CD4-positive, alpha-beta T cell treated with Interleukin-10 for 1 hour (primary cell): ENCODE data around the gene C14orf180.

Experiments used
- DNase-seq: peaks from one replicate; pipeline ENCODE4 v3.0.0-alpha.2; 2020

The C14orf180 gene

DNA sequence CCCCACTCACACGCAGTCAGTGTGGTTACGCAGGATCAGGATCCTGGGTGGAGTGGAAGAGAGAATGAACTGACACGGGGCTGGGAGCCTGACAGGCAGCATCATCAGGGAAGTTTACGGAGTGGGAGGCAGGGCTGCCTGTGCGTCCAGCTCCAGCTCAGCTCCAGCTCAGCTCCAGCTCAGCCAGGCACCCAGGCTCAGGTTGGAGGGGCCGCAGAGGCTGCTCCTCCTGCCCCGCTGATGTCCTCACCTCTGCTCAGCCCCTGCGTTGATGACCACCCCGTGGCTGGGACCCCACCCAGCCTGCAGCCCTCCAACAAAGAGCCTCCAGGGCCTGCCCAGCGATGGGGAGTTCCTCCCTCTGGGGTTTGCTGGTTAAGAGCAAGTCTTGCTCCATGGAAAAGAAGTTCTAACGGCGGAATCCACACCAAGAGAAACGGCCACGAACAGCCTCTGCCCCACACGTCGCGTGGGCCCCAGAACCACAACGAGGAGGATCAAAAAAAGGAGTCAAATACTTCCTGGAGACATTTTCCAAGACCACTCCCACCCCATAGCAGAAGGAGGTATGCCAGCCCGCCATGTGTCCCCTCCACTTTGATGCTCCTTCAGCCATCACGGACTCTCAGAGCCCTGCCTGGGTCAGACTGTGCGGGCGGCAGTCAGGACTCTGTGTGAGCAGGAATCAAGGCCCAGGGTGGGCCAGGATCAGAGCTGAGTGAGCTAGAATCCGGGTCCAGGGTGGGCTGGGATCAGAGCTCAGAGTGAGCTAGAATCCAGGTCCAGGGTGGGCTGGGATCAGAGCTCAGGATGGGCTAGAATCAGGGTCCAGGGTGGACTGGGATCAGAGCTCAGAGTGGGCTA, 17.7 kb upstream of the C14orf180 start:
- DNase-seq: no peak

DNA sequence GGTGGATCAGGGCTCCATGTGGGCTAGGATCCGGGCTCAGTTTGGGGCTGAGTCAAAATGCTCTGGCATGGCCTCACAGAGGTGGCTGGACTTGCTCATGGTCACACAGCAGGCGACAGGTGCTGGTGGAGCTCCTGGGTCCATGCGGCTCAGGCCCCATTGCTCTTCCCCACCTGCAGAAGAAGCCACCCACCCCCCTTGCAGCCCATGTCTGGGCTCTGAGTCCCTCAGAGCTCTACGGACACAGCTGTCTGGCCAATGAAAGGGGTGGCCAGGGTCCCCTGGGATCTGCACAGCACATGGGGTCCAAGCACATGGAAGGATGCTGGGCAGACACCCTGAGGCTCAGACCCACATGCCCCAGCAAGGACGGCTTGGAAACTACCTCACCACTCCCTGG, 17.0 kb upstream of the C14orf180 start:
- DNase-seq: no peak

DNA sequence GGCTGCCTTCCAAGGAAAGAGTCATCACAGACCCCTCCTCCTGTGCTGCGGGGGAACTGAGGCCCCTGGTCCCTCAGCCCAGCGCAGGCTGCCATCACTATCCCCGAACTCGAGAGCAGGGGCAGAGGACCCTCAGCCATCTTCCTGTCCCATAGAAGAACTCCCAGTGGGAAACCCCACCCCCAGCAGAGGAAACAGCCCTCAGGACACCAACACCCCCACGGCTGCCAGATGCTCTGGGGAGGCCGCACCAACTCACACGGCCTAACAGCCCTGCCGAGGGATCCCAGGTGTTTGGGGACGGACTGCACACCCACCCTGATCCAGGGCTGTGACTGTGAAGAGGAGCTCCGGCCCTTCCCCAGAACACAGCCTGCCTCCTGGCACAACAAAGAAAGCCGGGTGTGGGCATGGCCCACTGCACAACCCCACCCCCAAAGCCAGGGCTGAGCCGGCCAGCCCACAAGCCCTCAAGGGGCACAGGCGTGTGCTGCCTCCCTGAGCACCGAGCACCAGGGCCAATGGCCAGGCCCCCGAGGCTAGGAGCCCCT, 16.3 kb upstream of the C14orf180 start:
- no peak for DNase-seq

DNA sequence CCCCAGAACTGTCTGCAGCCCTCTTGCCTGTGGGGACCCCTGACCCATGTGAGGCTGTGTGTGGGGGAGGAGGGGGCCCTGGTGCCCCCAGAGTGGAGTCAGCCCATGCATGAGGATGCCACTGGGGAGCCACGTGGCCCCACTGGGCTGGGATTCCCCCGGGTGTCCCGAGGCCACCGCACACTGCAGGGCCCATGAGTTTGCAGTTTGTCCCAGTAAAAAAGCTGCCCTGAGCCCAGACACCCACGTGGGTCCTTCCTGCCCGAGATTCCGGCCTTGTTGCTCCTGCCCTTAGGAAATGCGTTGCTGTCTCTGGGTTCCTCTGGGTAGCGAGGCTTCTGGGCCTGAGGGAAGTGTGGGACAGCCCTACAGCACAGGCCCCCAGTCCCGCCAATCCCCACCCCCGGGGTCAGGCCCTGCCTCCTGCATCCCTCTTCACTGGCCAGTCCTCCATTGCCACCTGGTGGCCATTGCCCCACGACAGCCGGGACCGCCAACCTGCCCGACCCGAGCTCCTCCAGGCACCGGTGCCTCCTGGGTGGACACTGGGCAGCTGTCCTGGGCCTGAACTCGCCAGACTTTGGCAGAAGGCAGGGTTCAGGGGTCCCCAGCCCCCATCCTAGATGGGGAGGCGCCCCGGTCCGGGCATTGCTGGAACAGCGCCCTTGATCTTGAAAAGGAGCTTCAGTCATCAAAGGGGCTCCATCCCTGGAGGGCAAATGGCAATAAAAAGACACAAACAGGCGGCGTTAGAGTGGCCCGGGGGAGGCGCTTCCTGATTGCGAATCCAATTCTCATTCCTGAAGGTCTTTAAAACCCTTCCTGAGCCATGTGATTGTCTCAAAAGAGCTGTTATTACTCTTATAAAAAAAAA, 15.6 kb upstream of the C14orf180 start:
- peak; percentile 65 for DNase-seq

DNA sequence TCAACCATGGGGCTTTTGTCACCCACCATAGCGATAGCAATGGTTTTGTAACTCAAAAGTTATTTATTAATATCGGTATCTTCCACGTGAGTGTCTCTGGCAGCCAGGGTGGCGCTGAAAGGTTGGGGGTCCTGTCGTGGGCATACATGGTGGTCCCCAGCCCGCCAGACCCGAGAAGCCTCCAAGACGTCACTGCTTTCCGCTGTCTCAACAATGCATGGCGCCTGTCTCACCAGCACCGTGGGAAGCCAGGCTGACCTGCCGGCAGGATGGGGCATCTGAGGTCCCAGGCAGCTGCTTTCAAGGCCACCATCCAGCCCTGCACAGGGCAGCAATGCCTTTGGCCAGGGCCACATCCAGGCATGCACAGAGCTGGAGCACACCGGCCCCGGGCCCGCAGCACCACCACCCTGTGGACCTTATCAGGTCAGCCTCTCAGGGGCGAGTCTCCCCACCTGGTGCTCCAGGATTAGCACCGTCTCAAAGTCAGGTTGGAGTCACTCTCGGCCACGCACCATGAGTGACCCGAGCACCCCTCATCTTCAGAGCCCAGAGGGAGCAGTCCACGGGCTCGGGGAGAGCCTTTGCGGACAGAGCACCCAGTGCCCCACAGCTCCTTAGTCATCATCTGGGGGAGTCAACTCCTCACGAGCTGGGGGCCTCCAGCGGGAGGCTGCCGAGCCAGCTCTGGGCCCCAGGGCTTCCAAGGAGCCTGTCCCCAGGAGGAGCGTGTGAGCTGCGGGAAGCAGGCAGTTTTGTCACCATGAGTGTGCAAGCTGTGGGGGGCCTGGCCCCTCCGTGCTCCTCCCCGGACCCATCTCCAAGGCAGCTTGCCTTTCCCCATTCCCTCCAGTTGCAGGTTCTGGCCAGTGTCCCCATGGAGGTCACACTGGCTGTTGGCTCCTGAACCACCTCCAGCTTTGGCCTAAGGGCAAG, 14.6 kb upstream of the C14orf180 start:
- no peak for DNase-seq

DNA sequence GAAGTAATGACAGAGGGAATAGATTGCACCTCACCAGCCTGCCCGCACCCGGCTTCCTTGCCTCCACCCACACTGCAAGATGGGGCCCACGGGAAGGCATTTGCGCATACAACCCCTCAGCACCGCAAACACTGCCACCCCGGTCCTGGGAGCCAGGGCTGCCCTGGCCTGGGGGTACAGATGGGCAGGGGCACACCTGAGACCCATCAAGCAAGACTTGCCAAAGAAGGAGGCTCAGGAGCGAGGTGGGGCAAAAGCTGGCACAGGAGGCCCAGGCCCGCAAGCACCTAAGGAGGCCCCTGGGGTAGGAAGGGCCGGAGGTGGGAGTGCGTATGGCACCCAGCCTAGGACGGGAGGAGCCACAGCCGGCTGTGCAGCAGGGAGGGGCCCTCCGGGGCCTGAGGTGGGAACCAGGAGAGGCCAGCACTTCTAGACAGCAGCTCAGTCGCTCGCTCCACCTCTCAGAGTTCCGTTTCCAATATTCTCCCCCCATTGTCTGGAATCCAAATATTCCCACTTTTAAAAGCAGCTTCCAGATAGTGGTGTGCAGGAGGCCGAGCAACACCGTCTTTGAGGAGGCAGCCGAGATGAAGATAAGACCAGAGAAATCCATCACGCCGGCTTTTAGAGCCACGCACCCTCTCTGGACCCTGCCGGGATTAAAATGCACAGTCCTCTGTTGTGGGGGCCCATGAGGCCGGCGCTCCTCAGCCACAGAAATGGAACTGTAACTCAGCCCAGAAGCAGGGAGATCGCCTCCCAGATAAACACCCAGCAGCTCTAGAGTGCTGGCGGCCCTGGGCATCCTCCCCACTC, 12.2 kb upstream of the C14orf180 start:
- no peak for DNase-seq

DNA sequence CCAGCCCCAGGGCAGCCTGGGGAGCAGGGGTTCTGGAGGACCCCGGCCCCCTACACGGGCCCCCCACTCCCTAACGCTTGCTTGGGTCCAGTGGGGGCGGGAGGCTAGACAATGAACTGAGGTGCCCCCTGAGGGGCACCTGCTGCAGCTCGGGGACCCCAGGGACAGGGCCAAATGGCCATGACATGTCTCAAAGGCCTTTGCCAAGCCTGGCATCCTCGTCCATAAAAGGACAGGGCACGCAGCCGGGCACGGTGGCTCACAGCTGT, 11.7 kb upstream of the C14orf180 start:
- DNase-seq: no peak

DNA sequence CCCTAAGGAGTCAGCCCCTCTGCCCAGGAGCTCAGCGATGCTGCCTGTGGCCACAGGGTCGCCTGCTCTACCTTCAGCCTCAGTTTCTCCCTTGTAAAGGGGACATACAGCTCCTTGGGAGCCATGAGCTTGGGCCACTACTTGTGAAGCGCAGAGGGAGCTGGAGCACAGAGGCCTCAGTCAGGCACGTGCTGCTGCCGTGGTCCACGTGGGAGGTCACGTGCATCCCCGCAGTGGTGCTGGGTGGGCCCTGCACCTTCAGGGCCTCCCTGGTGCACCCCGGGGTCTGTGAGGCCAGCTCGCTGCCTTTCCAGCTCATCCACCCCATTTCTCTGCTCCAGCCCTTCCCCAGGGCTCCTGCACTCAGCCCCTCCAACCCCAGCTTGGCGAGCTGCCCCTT, 10.9 kb upstream of the C14orf180 start:
- DNase-seq: no peak

DNA sequence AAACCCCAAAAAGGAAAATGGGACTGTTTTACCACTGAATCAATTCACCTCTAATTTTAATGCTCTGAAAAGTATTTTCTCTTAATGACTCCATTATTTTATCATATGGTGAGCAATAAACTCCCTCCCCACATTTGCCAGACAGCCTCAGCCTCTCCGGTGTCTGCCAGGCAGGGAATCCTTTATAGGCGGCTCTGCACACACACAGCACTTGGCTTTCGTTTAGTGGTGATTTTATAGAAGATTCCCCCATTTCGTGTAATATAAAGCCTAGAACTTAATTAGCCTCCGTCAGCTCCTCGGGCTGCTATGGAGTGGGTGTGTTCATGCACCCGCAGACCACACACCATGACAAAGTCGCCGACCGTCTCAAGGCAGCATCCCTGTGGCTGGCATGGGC, 10.1 kb upstream of the C14orf180 start:
- no peak for DNase-seq

DNA sequence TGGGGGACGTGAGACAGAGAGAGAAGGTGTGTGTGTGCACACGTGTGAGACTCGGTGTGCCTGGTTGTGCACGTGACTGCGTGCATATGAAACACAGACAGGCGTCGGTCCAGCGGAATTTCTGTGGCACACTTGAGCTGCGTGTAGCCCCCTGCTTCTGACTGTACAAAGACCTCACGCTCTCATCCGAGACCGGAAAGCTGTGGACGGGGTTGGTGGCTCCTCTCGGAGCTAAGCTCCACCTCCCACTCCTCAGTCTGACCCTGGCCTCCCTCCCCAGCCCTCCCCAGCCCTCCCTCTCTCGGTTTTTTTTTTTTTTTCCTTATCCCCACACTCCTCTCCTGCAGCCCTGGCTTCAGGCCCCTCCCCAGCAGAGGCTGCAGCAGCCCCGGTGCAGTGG, 8.3 kb upstream of the C14orf180 start:
- no peak for DNase-seq

DNA sequence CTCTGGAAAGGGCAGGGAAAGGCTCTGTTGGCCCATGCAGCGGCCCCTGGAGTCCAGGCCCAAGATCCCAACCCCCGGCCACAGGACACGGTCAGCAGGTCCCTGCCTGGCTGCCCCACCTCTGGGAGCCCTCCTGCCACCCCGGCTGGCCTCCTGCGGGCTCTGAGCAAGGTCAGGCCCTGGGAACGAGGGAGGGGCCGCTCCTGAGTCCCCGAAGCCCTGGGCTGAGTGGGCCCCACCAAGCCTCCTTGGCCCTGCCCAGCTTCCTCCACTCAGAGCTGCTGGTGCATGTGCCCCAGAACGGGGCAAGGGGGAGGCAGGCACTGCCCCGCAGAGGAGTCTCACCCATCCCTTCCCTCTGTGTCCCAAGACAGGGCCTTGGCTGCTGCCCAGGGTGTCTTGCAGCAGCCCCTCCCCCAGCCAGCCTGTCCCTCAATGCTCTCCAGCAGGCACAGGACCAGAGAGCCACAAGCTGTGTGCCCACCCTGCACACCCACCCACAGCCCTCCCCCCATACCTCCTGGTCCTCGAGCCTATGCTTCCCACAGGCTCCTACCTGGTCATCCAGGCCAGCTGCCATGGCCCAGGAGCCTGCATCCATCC, 7.4 kb upstream of the C14orf180 start:
- no peak for DNase-seq

DNA sequence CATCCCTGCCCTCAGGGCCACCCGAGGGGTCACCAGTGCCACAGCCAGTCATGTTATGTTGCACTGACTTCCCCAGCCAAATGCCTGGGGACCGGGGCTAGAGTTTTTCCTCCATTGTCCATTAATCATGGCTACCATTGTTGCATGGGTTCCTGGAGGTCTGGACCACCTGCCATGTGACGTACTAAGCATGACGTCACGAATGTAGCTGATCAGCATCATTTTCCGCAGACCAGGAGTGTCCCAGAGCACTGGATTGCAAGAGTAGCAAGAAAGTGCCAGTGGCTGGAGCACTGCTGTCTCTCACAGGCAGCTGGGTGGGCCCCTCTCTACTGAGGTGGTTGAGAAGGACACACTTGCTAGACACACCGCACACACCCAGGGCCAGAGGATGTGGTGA, 6.9 kb upstream of the C14orf180 start:
- no peak for DNase-seq

DNA sequence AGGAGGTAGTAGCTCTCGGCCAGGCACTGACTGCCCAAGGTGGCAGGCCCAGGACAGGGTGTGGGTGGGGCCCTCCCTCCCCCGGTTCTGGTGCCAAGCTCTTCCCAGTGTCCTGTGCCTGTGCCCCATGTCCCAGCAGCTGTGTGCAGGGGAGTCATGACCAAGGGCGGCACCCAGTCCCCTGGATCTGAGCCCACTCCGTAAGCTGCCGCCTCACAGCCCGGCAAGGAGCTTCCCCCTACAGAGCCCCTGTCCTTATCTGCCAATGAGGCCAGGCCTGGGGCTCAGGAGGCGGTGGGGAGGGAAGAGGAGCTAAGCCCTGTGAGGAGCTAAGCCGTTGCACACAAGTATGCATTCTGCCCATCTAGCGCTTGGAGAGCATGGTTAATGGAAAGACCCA, 5.6 kb upstream of the C14orf180 start:
- no peak for DNase-seq

DNA sequence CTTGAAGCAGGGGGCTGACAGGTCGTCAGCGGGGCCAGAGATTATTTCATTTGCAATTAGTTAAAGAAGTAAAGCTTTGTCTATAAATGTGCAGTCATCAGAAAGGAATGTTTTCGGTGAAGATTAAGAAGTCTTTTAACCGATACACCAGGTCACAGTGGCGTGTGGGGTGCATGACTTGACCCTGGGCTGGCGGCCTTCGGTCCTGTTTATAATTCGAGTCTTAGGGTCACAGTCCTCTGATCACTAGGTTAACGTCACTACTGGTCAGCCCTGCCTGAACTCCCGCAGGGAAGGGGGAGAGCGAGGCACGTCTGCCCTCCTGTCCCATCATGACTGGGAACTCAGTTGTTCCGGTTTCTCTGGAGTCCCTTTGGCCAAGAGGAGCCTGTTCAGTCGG, 5.0 kb upstream of the C14orf180 start:
- no peak for DNase-seq

DNA sequence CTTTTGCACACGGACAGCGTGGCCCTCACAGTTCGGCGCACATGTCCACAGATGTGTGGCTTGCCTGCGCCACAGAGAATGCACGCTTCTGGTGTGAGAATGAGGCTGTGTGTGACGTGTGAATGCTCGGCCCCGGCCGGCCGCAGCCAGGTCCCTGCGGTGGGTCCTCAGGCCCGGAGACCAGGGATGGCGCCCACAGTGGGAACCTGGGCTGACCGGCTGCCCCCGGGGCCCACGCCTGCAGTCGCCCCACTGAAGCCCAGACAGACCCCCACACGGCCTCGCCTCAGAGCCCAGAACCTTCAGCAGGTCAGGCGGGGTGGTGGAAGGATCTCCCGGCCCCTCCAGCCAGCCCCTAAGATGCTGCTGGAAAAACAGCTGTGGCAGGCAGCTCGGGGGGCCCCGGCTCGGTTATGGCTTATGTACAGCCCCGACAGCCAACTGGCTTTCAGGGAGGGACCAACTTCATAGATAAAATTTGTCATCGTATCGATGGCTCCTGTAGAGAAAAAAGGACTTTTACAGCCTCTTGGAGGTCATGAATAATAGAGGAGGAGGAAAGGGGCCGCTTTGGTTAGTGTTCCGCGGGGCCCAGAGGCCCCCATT, 4.5 kb upstream of the C14orf180 start:
- DNase-seq: no peak

DNA sequence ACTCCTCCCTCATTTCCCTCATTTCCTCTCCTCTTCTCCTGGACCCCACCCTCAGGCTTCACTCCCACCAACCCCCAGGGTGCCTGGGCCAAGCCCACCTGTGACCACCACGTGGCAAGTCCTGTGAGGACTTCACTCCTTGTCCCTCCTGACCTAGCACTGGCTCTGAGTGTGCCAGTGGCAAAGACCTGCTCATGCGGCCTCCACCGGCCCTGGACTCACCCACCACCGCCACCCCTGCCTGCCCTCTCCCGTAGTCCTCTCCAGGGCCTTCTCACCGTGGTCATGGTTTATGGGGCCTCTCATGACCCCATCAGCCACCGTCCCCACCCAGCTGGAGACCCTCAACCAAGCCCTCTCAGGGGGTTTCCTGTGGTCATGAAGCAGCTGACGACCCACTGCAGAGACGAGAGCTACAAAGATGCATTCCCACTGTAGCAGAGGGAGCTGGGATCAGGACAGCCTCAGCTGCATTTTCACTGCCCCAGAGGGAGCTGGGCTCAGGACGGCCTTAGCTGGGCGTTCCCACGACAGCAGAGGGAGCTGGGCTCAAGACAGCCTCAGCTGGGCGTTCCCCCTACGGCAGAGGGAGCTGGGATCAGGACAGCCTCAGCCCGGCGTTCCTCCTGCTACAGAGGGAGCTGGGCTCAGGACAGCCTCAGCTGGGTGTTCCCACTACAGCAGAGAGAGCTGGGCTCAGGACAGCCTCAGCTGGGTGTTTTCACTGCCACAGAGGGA, 3.2 kb upstream of the C14orf180 start:
- DNase-seq: no peak

DNA sequence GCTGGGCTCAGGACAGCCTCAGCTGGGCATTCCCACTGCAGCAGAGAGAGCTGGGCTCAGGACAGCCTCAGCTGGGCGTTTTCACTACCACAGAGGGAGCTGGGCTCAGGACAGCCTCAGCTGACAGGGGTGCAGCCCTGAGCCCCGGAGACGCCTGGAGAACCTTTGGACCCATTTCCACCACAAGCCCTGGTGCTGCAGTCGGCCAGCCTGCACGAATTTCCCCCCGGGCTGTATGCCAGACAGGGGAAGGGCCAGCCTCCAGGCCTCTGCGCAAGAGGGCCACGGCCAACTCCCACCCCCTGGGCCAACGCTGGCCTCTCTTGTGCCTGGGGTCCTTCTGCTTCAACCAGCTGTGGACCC, 2.6 kb upstream of the C14orf180 start:
- no peak for DNase-seq

DNA sequence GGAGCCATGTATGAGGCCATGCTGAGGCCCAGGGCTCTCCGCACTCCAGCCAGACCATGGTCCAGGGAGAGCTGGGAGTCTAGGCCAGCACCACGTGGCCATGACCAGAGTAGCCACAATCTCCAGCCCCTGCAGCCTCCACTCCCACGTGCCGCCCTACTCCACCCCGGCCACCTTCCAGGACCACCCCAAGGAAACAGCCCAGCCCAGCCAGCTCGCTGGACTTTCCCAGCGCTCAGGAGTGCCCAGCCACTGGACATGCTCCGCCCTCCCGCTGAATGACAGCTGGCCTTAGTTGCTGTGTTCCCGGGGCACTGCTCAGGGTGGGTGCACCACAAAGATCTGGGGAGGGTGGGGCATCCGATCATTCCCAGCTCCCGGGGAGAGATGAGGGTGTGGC, 2.1 kb upstream of the C14orf180 start:
- DNase-seq: no peak

DNA sequence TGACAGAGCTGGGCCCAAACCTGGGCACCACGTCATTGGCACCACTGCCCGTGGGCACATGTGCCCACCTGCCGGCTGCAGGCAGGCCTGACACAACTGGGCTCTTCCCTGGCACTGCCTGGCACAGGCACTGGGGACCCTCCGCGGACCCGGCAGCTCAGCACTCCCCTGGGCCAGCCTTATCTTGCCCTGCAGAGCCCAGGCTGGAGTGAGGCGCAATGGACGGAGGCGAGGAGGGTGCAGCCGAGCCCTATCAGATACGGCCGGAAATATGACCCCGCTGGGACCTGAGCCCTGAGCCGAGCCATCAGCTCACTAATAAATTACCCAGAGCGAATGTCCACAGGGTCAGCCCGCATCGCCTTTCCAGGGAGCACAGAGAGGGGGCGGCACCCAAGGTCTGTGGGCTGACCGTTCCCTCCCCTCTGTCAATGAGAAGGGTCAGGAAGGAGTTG, 1.7 kb upstream of the C14orf180 start:
- no peak for DNase-seq

DNA sequence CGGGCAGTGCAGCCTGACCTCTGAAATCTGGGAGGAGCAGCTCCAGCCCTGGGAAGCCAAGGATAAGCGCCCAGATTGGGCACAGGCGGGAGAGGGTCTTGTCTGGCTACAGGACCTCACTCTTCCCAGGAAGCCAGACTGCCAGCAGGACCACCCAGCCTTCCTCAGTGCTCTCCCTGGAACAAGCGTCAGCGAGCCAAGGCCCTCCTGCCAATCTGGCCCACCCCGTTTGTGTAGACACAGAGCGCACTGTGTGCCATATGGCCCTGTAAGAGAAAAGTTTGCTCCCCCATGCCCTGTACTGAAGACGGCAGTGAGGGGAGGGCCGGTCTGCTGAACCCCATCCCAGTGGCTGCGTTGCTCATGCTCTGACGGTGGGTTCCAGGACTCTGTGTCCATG, 1.2 kb upstream of the C14orf180 start:
- DNase-seq: no peak
